ACC112 (cell line): Measurements from ENCODE around the gene RFX3.

Experiments used
- H2AFZ ChIP-seq: fragments of 200-600 bp; sonication (generic); one replicate; pipeline ENCODE4 v1.6.0; 2017; ENCODE audit warnings: antibody characterized with exemption, low read length; ENCODE audit not compliant: unreplicated experiment
- H3K27ac ChIP-seq: fragments of 200-600 bp; sonication (generic); 2 replicates; pipeline ENCODE4 v1.5.1; 2014; ENCODE audit warnings: low read depth, mild to moderate bottlenecking, antibody characterized with exemption, low read length, moderate library complexity
- H3K27me3 ChIP-seq: fragments of 200-600 bp; sonication (generic); 2 replicates; pipeline ENCODE4 v1.6.1; 2014; ENCODE audit warnings: mild to moderate bottlenecking, antibody characterized with exemption, low read length, moderate library complexity, mixed read lengths; ENCODE audit not compliant: insufficient read depth
- H3K36me3 ChIP-seq: fragments of 200-600 bp; sonication (generic); 2 replicates; pipeline ENCODE4 v1.6.1; 2016; ENCODE audit warnings: mild to moderate bottlenecking, antibody characterized with exemption, low read length, moderate library complexity, mixed read lengths; ENCODE audit not compliant: insufficient read depth
- H3K4me1 ChIP-seq: fragments of 200-600 bp; sonication (generic); one replicate; pipeline ENCODE4 v1.6.1; 2016; ENCODE audit warnings: low read length, mixed read lengths; ENCODE audit not compliant: insufficient read depth, unreplicated experiment, control insufficient read depth
- H3K4me3 ChIP-seq: fragments of 200-600 bp; sonication (generic); 2 replicates; pipeline ENCODE4 v1.5.1; 2014; ENCODE audit warnings: mild to moderate bottlenecking, low read depth, low read length
- H3K79me2 ChIP-seq: fragments of 200-600 bp; sonication (generic); one replicate; pipeline ENCODE4 v1.6.0; 2016; ENCODE audit warnings: low read length; ENCODE audit not compliant: control insufficient read depth, unreplicated experiment, insufficient read depth

RFX3 gene

DNA sequence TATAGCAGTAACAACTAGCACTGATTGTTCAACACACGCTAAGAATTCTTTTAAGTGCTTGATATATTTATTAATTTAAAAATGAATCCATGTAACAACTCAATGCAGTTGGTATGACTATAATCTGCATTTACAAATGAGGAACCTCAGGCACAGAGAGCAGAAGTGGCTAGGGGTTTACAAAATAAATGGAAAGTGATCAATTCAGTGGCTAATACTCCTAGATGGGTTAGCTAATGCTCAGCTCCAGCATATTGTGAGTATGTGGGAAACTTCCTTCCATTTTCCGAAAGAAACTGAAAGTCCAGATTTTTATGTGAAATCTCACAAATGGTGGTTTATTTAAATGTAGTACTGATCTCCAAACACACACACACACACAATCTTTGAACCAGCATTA, 128.0 kb downstream of the RFX3 start:
- no peaks in the 10 kb centered on the region for H3K4me1 ChIP-seq
- no peak overlapping the region for H3K27ac ChIP-seq
- H3K4me3 ChIP-seq = no peak overlapping the region
- no peak overlapping the region for H2AFZ ChIP-seq
- no peaks in the 10 kb centered on the region for H3K27me3 ChIP-seq
- H3K79me2 ChIP-seq = no peaks in the 10 kb centered on the region
- H3K36me3 ChIP-seq = no peaks in the 10 kb centered on the region

- no peaks in the 10 kb centered on the region; the same call in 1 of the 2 replicates for H3K36me3 ChIP-seq
- H3K27ac ChIP-seq = no peak overlapping the region
- no peaks in the 10 kb centered on the region for H3K27me3 ChIP-seq
- H2AFZ ChIP-seq = no peak overlapping the region
- no peaks in the 10 kb centered on the region for H3K4me1 ChIP-seq
- no peaks in the 10 kb centered on the region for H3K79me2 ChIP-seq
- H3K4me3 ChIP-seq = no peak overlapping the region
Observed at GRCh38 chr9:3391414-3391813, 134.4 kb downstream of the RFX3 start.

- Histone ChIP-seq H3K27me3 (no peaks in the 10 kb centered on the region), H3K27ac (no peak overlapping the region), H3K4me1 (no peaks in the 10 kb centered on the region), H3K79me2 (no peaks in the 10 kb centered on the region), H2AFZ (no peak overlapping the region), H3K36me3 (no peaks in the 10 kb centered on the region; the same call in 1 of the 2 replicates), H3K4me3 (no peak overlapping the region)
Observed at GRCh38 chr9:3386753-3387152, 139.0 kb downstream of the RFX3 start.

DNA sequence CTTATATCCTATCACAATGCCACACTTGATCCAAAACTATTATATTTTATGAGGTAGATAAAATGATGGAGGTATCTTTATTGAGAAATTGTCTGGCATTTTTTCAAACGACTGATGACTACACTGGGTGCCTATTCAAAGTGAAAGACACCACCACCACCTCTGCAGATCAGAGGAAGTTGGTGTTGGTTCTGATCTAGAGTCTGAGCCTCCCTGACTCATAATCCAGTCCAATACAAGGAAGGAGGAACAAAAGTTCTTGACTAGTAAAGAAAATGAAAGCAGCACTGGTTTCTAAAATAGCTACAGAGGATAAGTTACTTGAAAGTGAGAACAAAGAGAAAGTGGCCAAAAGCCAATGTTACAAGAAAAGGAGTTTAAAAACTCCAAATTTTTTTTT, 139.9 kb downstream of the RFX3 start:
- Histone ChIP-seq H3K79me2 (no peaks in the 10 kb centered on the region), H3K27ac (no peak overlapping the region), H3K4me1 (no peaks in the 10 kb centered on the region), H3K27me3 (no peaks in the 10 kb centered on the region), H3K4me3 (no peak overlapping the region), H2AFZ (no peak overlapping the region), H3K36me3 (no peaks in the 10 kb centered on the region; the same call in 1 of the 2 replicates)

DNA sequence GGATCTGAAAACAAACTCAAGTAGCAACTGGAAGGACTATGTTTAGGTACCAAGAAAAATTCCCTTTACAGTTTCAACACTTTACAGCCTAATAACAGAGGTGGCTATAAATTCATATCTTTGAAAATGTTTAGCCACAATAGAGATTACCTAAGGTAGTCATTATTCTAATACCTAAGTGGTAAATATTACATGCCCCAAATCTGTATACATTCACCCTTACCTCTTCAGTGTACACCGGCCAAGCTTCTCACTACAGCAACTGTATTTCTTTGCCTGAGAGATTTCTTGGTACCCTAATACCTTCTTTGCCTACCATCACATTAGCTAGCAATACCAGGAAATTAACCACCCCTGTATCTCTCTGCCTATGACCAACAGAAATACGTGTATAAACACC, 154.0 kb downstream of the RFX3 start:
- Histone ChIP-seq H3K36me3 (no peaks in the 10 kb centered on the region), H3K79me2 (no peaks in the 10 kb centered on the region), H3K27ac (no peak overlapping the region), H3K27me3 (no peaks in the 10 kb centered on the region), H3K4me1 (peaks cover 10% of the 10 kb centered on the region), H3K4me3 (no peak overlapping the region), H2AFZ (no peak overlapping the region)

DNA sequence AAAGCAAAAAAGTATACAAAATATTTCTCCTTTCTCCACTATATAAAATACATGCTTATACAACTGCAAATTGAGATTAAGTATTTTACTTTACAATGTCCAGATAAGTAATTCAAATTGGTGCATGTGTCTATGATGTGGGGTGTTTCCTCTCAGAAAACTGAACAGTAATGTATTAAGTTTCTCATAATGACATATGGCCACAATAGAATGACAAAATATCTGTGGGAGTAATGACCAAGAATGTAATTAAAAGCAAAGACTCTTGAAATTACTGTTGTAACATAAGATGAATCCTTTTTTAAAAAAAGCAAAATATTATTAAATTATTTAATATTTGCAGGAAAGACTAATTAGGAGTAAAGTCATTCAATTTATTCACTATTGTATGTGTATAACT, 155.1 kb downstream of the RFX3 start:
- Histone ChIP-seq H2AFZ (no peak overlapping the region), H3K27ac (no peak overlapping the region), H3K4me3 (no peak overlapping the region), H3K79me2 (no peaks in the 10 kb centered on the region), H3K36me3 (no peaks in the 10 kb centered on the region), H3K4me1 (peaks cover 10% of the 10 kb centered on the region), H3K27me3 (no peaks in the 10 kb centered on the region)

GRCh38 chr9:3367185-3367584, 158.6 kb downstream of the RFX3 start:
- Histone ChIP-seq H2AFZ (peak overlapping the region; percentile 1), H3K27ac (no peak overlapping the region), H3K27me3 (no peaks in the 10 kb centered on the region)

DNA sequence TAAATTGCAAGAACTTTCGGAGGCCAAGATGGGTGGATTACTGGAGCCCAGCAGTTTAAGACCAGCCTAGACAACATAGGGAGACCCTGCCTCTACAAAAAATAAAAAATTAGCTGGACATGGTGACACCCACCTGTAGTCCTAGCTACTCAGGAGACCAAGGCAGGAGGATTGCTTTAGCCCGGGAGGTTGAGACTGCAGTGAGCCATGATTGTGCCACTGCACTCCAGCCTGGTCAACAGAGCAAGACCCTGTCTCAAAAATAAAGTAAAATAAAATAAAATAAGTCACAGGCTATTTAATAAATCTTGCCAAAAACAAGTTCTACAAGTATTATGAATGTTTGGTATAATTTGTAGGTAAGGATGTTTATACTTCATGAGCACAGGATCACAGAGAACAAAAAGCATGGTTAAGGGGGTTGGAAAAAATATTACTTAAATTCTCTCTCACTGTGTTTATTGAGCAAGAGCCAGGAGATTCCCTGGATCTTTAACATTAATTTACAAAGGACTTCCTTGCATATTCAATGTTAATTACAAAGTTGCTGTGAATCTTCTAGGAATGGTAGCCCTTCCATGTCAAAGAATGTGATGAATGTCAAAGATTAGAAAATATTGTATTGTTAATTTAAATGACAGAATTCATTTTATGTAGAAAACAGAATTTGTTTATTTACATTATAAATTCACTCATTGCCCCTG, 164.0 kb downstream of the RFX3 start:
- H3K27ac ChIP-seq = no peak overlapping the region
- no peak overlapping the region for H3K4me3 ChIP-seq
- no peak overlapping the region for H2AFZ ChIP-seq
- H3K36me3 ChIP-seq = no peaks in the 10 kb centered on the region
- H3K79me2 ChIP-seq = no peaks in the 10 kb centered on the region
- H3K27me3 ChIP-seq = no peaks in the 10 kb centered on the region
- no peaks in the 10 kb centered on the region for H3K4me1 ChIP-seq

More at GRCh38 chr9:3367185-3367584, 158.6 kb downstream of the RFX3 start:
- Histone ChIP-seq H3K4me3 (peak overlapping the region; percentile 20; the same call in 1 of the 2 replicates), H3K4me1 (peaks cover 10% of the 10 kb centered on the region), H3K36me3 (no peaks in the 10 kb centered on the region), H3K79me2 (no peaks in the 10 kb centered on the region)

DNA sequence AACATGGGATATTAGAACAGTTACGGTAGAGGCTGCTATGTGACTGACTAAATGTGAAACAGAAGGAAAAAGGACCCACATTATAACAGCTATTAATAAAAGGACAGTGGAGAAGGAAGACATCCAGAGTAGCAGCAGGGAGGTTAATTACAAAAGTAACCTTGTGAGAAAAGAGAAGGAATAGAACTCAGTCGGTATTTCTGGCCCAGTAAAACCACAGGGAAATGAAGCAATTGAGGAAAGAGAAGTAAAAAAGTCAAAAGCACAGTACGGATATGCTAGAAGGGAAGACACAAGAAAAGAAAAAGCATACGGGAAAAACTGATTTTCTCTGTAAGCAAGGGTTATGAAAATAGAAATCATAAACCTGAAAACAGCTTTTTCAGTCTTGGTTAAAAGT, 164.7 kb downstream of the RFX3 start:
- Histone ChIP-seq H3K4me3 (no peak overlapping the region), H3K27ac (no peak overlapping the region), H2AFZ (no peak overlapping the region), H3K36me3 (no peaks in the 10 kb centered on the region), H3K4me1 (no peaks in the 10 kb centered on the region), H3K27me3 (no peaks in the 10 kb centered on the region), H3K79me2 (no peaks in the 10 kb centered on the region)

DNA sequence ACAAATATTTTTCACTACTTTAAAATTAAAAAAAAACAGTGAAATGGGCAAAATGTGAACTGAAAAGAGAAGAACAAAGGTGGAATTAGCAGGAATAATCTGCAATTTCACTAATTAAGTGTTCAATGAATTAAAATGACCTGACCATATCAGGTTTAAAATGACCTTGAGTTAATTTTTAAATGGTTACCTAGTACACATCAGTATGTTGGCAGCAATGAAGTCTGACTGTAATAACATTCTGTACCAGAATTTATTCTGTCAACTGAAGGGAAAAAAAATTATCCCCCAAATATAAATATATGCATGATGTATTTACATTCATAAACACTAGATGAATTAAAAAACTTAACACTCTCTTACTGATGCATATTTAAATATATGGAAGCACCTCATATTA, 165.6 kb downstream of the RFX3 start:
- H3K27me3 ChIP-seq = no peaks in the 10 kb centered on the region
- H3K36me3 ChIP-seq = no peaks in the 10 kb centered on the region
- no peak overlapping the region for H2AFZ ChIP-seq
- no peak overlapping the region for H3K4me3 ChIP-seq
- no peaks in the 10 kb centered on the region for H3K79me2 ChIP-seq
- H3K27ac ChIP-seq = no peak overlapping the region
- H3K4me1 ChIP-seq = no peaks in the 10 kb centered on the region

- no peaks in the 10 kb centered on the region for H3K79me2 ChIP-seq
- no peaks in the 10 kb centered on the region for H3K27me3 ChIP-seq
- no peak overlapping the region for H2AFZ ChIP-seq
- no peak overlapping the region for H3K27ac ChIP-seq
- H3K4me3 ChIP-seq = no peak overlapping the region
- H3K36me3 ChIP-seq = no peaks in the 10 kb centered on the region
- no peaks in the 10 kb centered on the region for H3K4me1 ChIP-seq
Observed at GRCh38 chr9:3359778-3360177, 166.0 kb downstream of the RFX3 start.
